Endothelial cell (in vitro differentiated cells): ENCODE measurements around the gene REPS2. TPM values are rescaled to one million over a fixed set of nuclear protein-coding genes. Genes with fewer than 3 reads are reported as not detected.
"Not testable (repeated sequence)": the region's sequence is repeated elsewhere in the genome, so short reads cannot be mapped to it uniquely, and the experiment has no call there.

ENCODE experiments used
- DNase-seq: peaks from one replicate; pipeline ENCODE4 v3.0.0; 2021; ENCODE audit warnings: low spot score
- H3K27ac Mint-ChIP-seq: one replicate; pipeline ENCODE4 v1.8.0; 2021; ENCODE audit warnings: mixed read lengths, inconsistent platforms; ENCODE audit not compliant: unreplicated experiment
- H3K27me3 Mint-ChIP-seq: one replicate; pipeline ENCODE4 v1.8.0; 2021; ENCODE audit warnings: mild to moderate bottlenecking, moderate library complexity, mixed read lengths, inconsistent platforms; ENCODE audit not compliant: unreplicated experiment
- H3K36me3 Mint-ChIP-seq: one replicate; pipeline ENCODE4 v1.8.0; 2021; ENCODE audit warnings: mild to moderate bottlenecking, low read depth, mixed read lengths, inconsistent platforms; ENCODE audit not compliant: unreplicated experiment
- H3K4me1 Mint-ChIP-seq: one replicate; pipeline ENCODE4 v1.8.0; 2021; ENCODE audit warnings: mild to moderate bottlenecking, mixed read lengths, inconsistent platforms; ENCODE audit not compliant: unreplicated experiment
- H3K4me3 Mint-ChIP-seq: one replicate; pipeline ENCODE4 v1.8.0; 2021; ENCODE audit warnings: mild to moderate bottlenecking, mixed read lengths, inconsistent platforms; ENCODE audit not compliant: unreplicated experiment
- H3K9me3 Mint-ChIP-seq: one replicate; pipeline ENCODE4 v1.8.0; 2021; ENCODE audit warnings: mixed read lengths, inconsistent platforms; ENCODE audit not compliant: unreplicated experiment
- total RNA-seq: library from RNA; stranded (reverse); fragmentation: NEBNext Ultra II Directional; extraction: Animal tissue kit (Norgen Biotek cat#: 25700); gene quantifications from one replicate; pipeline ENCODE4 v1.2.1, GENCODE V29; 2021; ENCODE audit not compliant: unreplicated experiment
- TF ChIP-seq, protein P1 (sequence below): fragments of 200-600 bp; sonication (generic); IDR thresholded peaks from one replicate; pipeline ENCODE4 v1.5.0; 2021; ENCODE audit warnings: antibody characterized with exemption; ENCODE audit not compliant: unreplicated experiment

Gene REPS2
- total RNA-seq, 1 donor from 2014 or later, result 10.6 TPM

DNA sequence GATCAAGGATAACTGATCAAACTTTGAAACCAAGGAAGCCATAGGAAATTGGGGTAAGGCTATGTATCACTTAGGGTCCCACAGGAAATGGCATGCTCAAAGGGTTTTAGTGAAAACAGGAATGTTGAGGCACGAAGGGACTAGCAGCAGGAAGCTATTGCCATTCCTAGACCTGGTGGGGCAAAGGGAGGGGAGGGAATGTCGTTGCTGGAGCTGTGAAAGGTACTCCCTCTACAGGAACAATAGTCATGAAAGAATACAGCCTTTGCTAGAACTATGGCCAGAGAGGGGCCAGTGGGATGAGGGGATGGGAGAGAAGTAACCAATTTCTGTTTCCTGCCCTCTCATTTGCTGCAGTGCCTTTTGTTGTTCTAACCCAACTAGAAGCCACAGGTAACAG lies 11.9 kb downstream of the REPS2 start:
- peaks cover 35% of the 10 kb centered on the region for H3K4me1 Mint-ChIP-seq
- no peak for DNase-seq
- H3K36me3 Mint-ChIP-seq, result no peaks in the 10 kb centered on the region
- H3K27me3 Mint-ChIP-seq, result no peaks in the 10 kb centered on the region
- no peaks in the 10 kb centered on the region for H3K9me3 Mint-ChIP-seq
- peak overlapping the region; percentile 91 for H3K27ac Mint-ChIP-seq
- TF ChIP-seq, protein P1, sequence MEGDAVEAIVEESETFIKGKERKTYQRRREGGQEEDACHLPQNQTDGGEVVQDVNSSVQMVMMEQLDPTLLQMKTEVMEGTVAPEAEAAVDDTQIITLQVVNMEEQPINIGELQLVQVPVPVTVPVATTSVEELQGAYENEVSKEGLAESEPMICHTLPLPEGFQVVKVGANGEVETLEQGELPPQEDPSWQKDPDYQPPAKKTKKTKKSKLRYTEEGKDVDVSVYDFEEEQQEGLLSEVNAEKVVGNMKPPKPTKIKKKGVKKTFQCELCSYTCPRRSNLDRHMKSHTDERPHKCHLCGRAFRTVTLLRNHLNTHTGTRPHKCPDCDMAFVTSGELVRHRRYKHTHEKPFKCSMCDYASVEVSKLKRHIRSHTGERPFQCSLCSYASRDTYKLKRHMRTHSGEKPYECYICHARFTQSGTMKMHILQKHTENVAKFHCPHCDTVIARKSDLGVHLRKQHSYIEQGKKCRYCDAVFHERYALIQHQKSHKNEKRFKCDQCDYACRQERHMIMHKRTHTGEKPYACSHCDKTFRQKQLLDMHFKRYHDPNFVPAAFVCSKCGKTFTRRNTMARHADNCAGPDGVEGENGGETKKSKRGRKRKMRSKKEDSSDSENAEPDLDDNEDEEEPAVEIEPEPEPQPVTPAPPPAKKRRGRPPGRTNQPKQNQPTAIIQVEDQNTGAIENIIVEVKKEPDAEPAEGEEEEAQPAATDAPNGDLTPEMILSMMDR, result no peak
- no peak overlapping the region for H3K4me3 Mint-ChIP-seq

DNA sequence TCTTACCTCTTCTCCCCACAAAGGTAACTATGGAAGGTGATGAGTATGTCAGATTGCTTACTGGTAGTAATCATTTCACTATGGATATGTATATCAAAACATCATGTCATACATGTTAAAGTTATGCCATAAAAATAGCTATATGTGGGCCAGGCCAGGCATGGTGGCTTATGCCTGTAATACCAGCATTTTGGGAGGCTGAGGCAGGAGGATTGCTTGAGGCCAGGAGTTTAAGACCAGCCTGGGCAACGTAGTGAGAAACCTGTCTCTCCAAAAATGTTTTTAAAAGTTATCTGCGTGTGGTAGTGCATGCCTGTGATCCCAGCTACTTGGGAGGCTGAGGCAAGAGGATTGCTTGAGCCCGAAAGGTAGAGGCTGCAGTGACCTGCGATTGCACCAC lies 16.2 kb downstream of the REPS2 start:
- not testable (repeated sequence) for H3K36me3 Mint-ChIP-seq

DNA sequence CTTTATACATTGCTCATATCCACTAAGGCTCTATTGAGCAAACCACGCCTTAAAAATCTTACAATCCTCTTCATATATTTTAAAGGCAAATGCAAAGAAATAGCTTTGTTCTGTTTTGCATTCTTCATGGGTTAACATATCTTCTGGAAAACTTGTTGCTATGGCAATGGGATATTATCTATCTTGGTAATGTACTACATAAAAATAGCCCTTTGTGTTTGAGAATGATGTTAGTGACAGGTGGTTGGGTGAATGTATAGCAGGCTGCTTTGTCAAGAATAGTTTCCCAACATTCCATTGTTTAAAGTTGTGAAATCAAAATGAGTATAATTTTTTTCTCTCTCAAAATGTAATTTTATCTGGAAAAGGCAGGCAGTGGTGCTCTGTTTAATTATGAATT lies 16.8 kb downstream of the REPS2 start:
- no peaks in the 10 kb centered on the region for H3K9me3 Mint-ChIP-seq
- peaks cover 8% of the 10 kb centered on the region for H3K4me1 Mint-ChIP-seq
- H3K4me3 Mint-ChIP-seq, result no peak overlapping the region
- H3K27ac Mint-ChIP-seq, result no peak overlapping the region
- TF ChIP-seq, protein P1, result no peak
- peaks cover 2% of the 10 kb centered on the region for H3K27me3 Mint-ChIP-seq
- DNase-seq, result no peak
- no peaks in the 10 kb centered on the region for H3K36me3 Mint-ChIP-seq

More for the DNA sequence above, 16.2 kb downstream of the REPS2 start:
- H3K9me3 Mint-ChIP-seq, H3K4me3 Mint-ChIP-seq, H3K27me3 Mint-ChIP-seq, DNase-seq, H3K27ac Mint-ChIP-seq: not testable (repeated sequence)
- peaks cover 13% of the 10 kb centered on the region for H3K4me1 Mint-ChIP-seq

DNA sequence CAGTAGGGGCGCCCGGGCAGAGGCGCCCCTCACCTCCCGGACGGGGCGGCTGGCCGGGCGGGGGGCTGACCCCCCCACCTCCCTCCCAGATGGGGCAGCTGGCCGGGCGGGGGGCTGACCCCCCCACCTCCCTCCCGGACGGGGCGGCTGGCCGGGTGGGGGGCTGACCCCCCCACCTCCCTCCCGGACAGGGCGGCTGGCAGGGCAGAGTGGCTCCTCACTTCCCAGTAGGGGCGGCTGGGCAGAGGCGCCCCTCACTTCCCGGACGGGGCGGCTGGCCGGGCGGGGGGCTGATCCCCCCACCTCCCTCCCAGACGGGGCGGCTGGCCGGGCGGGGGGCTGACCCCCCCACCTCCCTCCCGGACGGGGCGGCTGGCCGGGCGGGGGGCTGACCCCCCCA lies 18.5 kb downstream of the REPS2 start:
- DNase-seq, H3K36me3 Mint-ChIP-seq, H3K27ac Mint-ChIP-seq, H3K4me3 Mint-ChIP-seq, H3K9me3 Mint-ChIP-seq, H3K4me1 Mint-ChIP-seq, H3K27me3 Mint-ChIP-seq: not testable (repeated sequence)

DNA sequence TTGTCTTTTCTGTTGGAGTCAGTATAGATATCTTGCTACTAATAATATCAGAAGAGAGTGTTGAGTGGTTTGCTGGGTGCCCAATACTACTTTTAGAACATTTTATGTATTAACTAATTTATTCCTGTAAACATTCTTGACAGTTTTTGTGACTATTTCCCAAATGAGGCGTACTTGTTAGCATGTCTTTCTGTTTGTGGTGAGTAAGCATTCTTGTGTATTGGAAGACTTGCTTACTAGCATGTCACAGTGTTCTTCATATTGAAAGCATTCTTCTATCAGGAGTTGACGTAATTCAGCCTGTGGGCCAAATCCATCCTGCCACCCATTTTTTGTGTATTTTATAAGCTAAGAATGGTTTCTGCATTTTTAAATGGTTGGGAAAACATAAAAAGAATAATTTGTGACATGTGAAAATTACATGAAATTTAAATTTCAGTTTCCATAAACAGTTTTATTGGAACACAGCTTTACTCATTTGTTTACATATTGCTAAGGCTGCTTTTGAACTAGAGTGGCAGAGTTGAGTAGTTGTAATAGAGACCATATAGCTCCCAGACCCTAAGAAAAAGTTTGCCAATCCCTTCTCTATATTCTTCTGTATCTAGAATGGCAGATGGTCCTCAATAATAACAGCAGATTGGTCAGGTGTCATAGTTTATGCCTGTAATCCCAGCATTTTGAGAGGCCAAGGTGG lies 20.4 kb downstream of the REPS2 start:
- TF ChIP-seq, protein P1, result no peak
- H3K9me3 Mint-ChIP-seq, result no peaks in the 10 kb centered on the region
- no peak overlapping the region for H3K27ac Mint-ChIP-seq
- H3K4me3 Mint-ChIP-seq, result no peak overlapping the region
- no peak for DNase-seq
- no peaks in the 10 kb centered on the region for H3K4me1 Mint-ChIP-seq
- peaks cover 2% of the 10 kb centered on the region for H3K27me3 Mint-ChIP-seq
- no peaks in the 10 kb centered on the region for H3K36me3 Mint-ChIP-seq

DNA sequence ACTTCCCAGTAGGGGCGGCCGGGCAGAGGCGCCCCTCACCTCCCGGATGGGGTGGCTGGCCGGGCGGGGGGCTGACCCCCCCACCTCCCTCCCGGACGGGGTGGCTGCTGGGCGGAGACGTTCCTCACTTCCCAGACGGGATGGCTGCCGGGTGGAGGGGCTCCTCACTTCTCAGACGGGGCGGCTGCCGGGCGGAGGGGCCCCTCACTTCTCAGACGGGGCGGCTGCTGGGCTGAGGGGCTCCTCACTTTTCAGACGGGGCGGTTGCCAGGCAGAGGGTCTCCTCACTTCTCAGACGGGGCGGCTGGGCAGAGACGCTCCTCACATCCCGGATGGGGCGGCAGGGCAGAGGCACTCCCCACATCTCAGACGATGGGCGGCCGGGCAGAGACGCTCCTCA lies 22.3 kb downstream of the REPS2 start:
- H3K27ac Mint-ChIP-seq, result not testable (repeated sequence)

More for the DNA sequence above, 22.3 kb downstream of the REPS2 start:
- not testable (repeated sequence) for H3K36me3 Mint-ChIP-seq, H3K27me3 Mint-ChIP-seq, H3K9me3 Mint-ChIP-seq, H3K4me3 Mint-ChIP-seq, H3K4me1 Mint-ChIP-seq, DNase-seq
